Superior temporal gyrus (tissue), 1 donor: ENCODE results near the gene OR2T27.
A peak's percentile ranks its signal among the peaks of the same experiment; 100 is the strongest.
"Not testable (repeated sequence)": the region's sequence is repeated elsewhere in the genome, so short reads cannot be mapped to it uniquely, and the experiment has no call there.

Source experiments
- DNase-seq: peaks from one replicate; pipeline ENCODE4 v3.0.0-alpha.2; 2016; ENCODE audit errors: extremely low spot score

Gene OR2T27, protein sequence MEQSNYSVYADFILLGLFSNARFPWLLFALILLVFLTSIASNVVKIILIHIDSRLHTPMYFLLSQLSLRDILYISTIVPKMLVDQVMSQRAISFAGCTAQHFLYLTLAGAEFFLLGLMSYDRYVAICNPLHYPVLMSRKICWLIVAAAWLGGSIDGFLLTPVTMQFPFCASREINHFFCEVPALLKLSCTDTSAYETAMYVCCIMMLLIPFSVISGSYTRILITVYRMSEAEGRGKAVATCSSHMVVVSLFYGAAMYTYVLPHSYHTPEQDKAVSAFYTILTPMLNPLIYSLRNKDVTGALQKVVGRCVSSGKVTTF

DNA sequence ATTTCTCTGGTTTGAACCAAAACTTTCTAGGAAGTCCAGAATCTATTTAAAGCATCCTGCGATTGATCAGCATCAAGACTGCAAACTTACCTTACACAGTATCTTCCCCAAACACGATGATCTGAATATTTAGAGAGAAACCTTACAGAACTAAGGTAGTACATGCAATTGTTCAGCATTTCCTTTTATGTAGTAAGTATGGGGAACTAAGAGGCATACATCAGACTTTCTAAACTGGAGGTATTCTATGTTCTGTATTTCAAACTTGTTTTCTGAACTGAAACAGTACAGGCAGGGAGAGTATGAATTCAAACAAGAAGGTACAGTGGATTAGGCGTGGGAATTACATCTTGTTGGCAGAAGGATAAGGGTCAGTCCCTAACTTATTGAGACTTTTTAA lies at the start of gene OR2T27:
Gene OR2T27 (minus strand): TSS at position 175 of the 400 bp plus-strand sequence. CDS start 4,644 bp downstream, outside the sequence.
- DNase-seq, result not testable (repeated sequence)

DNA sequence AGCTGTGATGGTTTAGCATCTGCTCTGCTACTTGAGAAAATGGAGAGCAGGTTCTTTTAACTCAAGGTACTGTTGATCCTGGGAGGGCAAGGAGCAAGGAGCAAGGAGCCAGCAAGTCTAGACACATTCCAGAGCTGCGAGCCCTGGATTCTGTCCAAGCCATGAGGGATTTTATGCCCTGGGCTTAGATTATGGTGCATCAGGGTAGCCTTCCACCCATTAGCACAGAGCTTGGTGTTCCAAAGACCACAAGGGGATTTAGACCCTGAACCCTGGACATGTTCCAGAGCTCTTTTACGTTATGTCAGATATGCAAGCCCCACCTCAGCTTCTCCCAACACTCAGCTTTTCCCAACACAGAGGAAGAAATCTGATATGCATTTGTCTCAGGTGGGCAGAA lies 49.3 kb upstream of the OR2T27 start:
- no peak for DNase-seq

DNA sequence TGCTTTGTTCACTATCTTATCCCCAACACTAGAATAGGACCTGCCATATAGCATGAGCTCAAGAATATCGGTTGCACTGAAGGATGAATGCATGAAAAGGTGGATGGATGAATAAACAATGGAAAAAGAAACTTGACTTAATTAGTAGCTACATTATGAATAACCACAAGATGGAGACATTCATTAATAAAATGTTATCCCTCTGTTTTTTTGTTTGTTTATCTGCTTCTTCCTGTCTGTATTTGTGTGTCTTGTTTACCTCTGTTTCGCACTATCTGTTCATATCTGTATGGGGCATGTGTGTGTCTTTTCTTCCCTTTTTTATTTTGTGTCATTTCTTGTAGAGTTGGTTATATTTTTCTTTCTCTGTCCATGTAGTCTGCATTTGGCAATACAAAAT lies 48.3 kb upstream of the OR2T27 start:
- DNase-seq, result no peak

DNA sequence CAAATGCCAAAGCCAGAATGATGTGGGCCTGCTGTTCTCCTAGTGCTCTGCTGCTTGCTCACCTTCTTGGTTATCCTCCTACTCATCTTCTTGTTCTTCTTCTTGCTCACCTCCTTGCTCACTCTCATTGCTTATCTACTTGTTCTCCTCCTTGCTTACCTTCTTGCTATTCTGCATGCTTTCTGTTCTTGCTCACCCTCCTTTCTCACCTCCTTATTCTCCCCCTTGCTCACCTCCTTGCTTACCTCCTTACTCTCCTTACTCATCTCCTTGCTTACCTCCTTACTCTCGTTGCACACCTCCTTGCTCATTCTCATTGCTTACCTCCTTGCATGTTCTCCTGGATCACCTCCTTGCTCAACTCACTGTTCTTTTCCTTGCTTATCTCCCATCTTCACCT lies 47.4 kb upstream of the OR2T27 start, which contains the start of gene OR14I1:
Gene OR14I1 (minus strand): TSS at position 53 of the 400 bp plus-strand sequence.
- no peak for DNase-seq

DNA sequence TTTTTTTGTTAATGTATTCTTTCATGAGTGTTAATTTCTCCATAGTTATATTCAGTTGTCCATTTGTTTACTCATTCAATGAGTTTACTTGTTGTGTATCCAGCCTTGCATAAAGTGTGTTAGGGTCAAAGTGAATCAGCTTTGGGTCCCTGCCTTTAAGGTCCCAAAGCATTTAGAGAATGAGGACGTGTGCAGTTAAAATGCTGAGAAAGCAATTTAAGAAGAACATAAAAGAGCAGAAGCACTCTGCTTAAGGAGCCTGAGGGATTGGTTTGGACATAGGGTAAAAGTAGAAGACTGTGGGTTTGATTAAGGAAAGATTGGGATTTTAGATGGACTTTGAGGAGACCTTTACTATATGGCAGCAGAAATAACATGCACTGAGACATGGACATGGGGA lies 43.8 kb upstream of the OR2T27 start:
- DNase-seq, result no peak

DNA sequence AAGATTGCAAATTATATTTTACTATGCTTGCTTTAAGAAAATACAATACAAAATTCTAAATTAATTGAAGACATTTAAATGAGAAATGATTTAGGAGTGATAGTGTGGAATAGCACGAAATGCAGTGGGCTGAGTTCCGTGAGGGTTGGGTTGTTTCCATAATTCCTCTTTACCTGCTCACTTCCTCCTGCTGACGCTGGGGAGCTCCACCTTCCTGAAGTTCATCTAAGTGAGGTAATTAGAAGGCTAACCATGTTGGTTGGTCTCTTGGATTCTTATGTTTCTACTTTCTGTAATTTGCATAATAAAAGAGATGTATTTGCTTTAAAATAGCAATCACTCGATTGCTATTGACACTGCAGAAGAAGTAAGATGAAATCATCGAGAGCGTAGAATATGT lies 42.6 kb upstream of the OR2T27 start:
- no peak for DNase-seq

DNA sequence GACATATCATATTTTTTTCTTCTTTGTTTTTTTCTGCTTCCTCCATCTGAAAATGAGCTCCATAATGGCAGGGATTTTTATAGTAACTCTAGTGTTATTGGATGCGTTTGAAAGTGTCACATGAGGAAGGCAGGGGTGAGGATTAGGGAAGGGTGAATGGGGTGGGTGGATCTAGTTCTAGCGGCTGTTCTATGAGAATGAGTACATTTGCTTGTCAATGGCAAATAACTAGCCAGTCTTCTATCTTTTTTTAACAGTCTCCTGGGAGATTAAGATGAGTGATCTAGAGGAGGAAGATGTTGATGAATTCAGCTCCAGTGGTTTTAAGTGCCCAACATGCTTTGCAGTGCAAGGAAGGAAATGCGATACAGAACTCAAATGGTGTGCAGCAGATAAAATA lies 41.4 kb upstream of the OR2T27 start:
- no peak for DNase-seq

DNA sequence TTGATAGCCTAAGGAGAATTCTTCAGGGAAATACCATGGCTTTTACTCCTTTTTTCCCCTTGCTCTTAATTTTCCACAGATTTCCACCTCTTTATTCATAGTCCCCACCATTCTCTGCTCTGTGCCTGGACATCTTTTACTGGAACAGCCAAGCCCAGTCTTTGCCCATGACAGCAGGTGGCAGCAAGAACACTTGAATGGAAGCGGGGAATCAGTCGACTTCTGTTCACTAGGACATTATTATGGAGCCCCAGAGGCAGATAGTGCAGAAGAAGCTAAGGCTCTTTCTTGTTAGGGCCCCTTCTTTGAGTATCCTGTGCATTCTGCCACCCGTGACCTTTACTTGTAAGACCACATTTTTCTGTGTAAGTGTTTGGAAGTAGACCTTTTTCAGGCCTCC lies 40.9 kb upstream of the OR2T27 start:
- peak; percentile 11 for DNase-seq

DNA sequence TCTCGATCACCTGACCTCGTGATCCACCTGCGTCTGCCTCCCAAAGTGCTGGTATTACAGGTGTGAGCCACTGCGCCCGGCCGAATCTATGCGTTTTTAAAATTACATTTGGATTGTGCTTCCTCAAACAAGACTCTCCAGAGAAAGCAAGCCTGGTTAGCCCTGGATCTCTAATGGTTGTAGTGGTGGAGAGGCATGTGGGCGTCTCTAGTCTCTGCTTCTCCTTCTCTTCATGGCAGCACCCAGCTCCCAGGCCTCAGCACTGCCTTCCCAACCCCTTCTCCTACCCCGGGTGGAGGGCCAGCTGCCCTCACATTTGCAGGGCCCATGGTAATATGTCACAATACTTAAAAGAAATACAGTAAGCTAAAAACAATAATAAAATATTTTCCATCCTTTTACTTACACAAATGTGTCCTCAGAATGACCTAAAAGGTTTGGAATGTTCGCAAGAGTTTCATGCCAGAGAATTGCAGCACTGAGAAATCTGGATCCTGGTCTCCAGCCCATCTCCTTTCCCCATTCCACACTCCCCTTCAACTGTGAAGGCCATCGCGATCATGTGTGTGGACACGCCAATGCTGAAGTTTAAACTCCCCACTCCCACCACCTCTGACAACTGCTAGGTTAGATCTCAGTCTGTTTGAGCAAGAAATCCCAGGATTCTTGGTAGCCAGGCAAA lies 40.3 kb upstream of the OR2T27 start:
- DNase-seq, result no peak

DNA sequence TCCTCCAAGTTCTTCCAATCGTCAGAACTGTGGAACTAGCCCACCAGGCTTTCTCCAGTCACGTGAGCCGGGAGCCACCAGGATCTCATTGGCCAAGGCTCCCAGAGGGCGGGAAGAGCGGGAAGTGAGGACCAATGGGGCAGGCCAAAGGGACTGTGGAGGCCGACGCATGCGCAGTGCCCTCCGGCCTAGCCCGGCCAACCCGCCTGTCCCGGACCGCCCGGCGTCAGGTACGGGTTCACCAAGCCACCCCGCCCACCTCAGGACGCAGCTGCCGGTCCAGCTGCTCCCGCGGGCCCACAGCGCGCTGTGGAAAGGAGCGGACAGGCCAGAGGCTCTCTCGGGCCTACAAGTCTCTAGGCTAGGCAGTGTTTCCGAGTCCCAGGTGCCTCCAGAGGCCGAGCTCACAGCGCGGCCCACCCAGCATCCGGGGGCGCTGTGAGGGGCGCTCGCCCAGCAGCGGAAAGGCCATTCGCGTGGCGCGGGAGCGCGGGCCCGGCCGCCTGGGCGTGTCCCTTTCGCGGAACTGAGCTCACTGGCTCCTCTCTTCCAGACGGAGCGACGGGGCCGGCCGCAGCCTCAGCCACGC lies 36.3 kb upstream of the OR2T27 start:
- no peak for DNase-seq

DNA sequence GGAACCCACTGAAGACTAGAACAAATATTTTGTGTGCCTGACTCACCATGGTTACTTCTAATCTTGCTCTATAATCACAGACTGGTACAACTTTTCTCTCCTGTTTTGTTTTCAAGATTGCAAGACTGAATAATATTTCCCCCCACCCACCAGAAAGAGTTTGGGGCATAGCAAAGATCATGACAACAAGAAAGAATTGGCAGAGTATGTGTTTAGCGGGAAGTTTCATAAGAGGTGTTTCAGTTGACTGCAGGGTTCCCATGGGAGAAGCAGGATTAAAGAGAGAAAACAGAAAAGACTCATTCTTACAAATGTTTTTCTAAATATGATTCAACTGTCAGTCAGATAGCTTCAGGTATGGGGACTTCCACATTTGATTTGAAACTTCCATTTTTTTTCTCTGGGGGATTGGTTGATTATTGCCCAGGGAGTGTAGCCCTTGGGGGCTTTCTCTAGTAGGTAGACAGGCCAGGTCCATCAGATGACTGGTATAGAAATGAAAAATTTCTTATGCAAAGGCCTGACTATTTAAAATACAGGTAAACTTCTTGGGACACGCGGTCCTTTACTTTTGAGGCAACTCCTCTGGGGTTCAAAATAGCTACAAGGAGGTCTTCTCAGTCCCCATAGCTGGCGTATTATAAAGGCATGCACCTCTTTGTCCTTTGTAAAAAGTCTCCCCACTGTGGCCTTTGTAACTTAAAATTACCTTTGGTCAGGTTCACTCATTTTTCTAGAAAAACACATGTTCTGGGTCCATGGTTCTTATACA lies 33.4 kb upstream of the OR2T27 start:
- no peak for DNase-seq

DNA sequence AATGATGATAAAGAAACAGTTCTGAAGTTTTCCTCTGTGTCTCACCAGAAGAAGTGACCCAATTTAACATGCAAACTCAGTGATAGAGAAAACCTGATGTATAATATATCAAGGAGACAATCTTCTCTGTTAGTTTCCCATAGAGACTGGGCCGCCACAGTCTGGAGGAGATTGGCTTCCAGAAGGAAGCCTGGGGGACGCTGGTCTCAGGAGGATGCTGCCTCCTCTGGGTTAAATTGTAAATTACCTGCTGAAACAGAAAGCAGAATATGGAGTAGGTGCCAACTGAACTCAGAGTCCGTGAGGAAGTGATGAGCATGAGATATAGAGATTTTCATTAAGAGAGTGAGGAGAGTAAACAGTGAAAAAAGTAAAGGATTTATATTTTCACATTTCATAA lies 31.5 kb upstream of the OR2T27 start:
- no peak for DNase-seq

DNA sequence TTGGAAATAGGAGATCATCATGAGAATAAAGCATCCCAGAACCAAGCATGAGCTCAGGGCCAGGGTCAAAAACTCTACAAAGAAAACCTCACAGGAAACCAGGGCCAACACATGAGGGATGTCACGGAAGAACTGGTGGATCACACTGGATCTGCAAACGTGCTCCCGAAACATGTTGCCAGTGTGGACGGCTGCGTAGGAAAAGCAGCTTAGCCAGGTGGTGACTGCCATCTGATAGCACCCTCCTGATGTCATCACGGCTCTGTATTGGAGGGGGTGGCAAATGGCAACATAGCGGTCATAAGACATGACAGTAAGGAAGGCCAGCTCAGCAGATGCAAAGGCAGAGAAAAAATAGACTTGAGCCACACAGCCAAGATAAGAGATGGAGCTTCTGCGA lies 26.3 kb upstream of the OR2T27 start:
- no peak for DNase-seq

DNA sequence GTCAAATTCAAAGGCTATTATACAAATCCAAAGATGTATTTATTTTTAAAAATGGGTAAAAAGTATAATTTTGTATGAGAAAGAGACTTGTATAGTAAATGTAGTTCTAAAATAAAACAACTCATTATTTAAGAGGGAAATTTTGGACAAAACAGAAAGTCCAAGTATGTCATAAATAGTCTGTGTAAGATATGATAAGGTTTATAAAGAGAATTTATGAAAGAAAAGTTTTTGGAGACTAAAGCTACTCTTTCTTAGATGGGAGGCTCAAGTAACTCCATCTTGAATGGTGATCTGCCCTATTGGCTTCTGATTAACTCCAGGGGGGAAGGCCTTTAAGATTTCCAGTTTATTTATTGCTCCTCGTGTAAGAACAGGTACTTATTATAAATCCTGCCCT lies 14.7 kb upstream of the OR2T27 start:
- DNase-seq, result no peak

DNA sequence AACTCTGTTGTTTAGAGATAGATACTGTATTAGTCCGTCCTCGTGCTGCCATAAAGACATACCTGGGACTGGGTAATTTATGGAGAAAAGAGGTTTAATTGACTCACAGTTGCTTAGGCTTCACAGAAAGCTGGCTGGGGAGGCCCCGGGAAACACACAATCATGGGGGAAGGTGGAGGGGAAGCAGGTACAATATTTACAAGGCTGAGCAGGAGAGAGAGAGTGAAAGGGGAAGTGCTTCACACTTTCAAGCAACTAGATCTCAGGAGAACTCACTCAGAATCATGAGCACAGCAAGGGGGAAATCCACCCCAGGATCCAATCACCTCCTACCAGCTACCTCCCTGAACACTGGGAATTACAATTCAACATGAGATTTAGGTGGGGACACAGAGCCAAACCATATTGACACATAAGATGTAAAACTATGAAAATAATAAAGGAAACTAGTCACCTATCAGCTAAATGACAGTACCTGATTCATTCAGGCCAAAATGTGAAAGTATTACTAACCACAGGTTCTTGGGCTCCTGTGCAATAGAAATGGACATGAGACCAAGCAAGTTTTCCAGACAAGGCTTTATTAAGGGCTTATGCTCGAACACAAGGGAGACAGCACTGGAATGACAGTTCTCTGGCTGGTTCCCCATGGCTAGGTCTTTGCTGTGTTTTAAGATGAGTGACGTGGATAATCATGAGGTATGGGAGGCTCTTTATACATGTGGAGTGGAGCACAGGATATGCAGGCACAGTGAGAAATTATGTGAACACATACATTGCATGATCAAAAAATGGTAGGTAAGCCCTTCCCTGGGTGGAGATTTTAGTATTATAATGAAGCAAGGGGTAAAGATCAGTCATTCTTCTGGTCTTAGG lies 8.4 kb upstream of the OR2T27 start:
- DNase-seq, result not testable (repeated sequence)

DNA sequence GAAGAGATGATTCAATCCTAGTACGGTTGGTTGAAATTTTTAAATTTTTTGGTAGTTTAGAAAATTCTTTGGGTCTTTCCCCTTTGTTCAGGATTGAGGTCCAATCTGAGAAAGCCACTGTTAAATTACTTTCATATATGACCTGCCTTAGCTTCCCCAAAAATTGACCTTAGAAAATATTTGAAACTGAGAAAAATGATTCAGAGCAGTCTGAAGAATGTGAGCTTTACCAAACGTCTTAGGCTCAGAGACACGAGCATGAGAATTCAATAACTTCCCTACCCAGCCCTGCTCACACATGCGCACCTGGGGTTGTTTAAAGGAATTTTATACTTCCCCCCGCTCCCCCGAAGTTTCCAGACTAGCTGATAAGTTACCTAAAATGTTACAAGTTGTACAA lies 1.5 kb upstream of the OR2T27 start:
- not testable (repeated sequence) for DNase-seq

DNA sequence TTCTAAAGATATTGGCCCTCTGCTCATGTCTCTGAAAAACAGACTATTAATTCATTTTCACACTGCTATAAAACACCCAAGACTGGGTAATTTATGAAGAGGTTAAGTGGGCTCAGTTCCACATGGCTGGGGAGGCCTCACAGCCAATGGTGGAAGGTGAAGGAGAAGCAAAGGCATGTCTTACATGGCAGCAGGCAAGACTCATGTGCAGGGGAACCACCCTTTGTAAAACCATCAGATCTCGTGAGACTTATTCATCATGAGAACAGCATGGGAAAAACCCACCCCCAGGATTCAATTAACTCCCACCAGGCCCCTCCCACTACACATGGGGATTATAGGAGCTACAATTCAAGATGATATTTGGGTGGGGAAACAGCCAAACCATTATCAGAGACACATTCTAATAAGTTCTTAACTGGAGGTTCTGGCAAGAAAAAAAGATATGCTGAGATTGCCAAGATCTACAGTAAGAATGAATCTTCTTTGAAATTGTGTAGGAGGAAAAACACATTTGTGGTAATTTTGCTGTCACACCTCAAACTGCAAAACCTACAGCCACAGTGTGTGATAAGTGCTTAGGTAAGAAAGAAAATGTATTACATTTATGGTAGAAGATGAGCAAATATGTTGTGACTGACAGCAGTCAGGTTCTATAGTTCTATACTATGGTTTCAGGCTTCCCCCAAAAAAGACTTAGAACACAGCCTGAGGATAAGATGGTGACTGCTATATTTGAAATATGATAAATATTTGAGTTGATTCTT lies 6.4 kb downstream of the OR2T27 start:
- DNase-seq, result not testable (repeated sequence)

DNA sequence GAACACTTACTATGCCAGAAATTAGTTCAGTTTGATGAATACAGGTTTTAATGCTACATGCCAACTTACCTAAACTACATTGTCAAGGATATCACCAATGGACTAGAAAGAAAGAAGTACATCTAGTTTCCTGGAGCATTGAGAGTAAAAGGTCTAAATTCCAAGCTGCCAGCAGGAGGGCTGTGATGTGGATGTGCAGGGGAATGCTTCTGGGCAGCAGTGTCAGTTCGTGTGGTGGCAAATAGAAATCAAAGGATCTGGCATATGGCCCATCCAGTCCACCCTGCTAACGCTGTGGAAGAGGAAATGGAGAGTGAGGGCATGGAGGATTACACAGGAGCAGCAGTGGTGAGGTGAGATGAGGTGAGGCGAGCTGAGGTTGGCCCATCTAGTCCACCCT lies 10.2 kb downstream of the OR2T27 start, which contains the start of gene OR2T35:
Gene OR2T35 (minus strand): TSS at position 101 of the 400 bp plus-strand sequence. CDS start 6,020 bp downstream, outside the sequence.
- DNase-seq, result not testable (repeated sequence)

DNA sequence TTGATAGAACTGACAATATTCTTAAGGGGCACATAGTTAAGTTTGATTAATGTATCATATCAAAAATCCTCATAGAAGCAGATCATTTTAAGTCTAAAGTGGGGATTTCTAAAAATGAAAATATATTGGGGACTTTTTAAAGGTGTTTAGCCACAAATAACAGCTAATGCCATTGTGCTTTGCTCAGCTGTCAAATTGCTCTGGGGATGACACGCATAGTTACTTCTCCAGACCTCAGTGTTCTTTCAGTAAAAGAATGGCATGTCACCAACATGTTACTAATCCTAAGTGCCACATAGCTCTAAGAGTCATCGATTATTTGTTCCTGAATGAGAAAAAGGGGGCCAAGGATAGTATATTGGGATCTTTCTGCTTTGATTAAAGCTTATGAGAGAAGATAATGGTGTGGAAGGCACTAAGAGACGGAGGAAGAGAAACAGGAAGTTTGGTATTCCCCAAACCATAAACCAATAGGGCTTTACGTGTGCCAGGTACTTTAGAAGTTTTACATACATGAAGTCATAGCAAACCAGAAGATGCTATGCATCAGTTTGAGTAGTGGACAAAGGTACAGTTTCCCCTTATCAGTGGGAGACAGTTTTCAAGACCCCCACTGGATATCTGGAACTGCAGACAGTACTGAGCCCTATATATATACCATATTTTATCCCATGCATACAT lies 12.2 kb downstream of the OR2T27 start:
- not testable (repeated sequence) for DNase-seq

DNA sequence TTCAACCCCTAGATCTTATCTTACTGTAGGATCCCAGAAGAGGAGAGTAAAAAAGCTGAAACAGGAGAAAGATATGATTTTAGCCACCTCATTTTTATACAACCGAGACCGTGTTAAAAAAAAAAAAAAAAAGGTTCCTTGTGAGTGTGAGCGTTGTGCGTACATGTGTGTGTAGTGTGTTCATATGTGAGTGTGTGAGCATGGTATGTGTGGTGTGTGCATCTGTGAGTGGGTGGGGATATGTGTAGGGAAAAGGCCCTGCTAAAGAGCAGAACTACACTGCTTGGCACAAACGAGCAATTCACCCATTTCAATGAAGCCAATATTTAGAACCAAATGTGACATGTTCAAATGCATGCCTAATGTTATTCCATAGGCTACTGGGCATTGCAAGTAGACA lies 13.7 kb downstream of the OR2T27 start:
- not testable (repeated sequence) for DNase-seq
